Measurements from ENCODE around the gene PFKL.

The PFKL gene

GRCh38 chr21:44314561-44314960, 14.7 kb downstream of the PFKL start:
- no peak for DNase-seq

GRCh38 chr21:44315691-44316203, 15.9 kb downstream of the PFKL start:
- no peak for DNase-seq

GRCh38 chr21:44316277-44316900, 16.5 kb downstream of the PFKL start:
- no peak for DNase-seq

GRCh38 chr21:44317241-44317782, 17.5 kb downstream of the PFKL start:
- no peak for DNase-seq

GRCh38 chr21:44317871-44318270, 18.0 kb downstream of the PFKL start:
- DNase-seq = no peak

GRCh38 chr21:44318489-44319285, 18.8 kb downstream of the PFKL start:
- DNase-seq = no peak

- no peak for DNase-seq
Observed at GRCh38 chr21:44319407-44320065, 19.7 kb downstream of the PFKL start.

GRCh38 chr21:44320847-44321246, 21.0 kb downstream of the PFKL start:
- no peak for DNase-seq

GRCh38 chr21:44321846-44322450, 22.1 kb downstream of the PFKL start:
- DNase-seq = no peak

- no peak for DNase-seq
Observed at GRCh38 chr21:44322621-44323325, 22.9 kb downstream of the PFKL start.

- no peak for DNase-seq
Observed at GRCh38 chr21:44323591-44323990, 23.7 kb downstream of the PFKL start.

GRCh38 chr21:44324106-44324853, 24.4 kb downstream of the PFKL start:
- DNase-seq = no peak

GRCh38 chr21:44324854-44325107, 24.9 kb downstream of the PFKL start:
- no peak for DNase-seq

GRCh38 chr21:44325386-44326271, 25.8 kb downstream of the PFKL start:
- DNase-seq = no peak

GRCh38 chr21:44326272-44326647, 26.4 kb downstream of the PFKL start:
- no peak for DNase-seq

GRCh38 chr21:44326716-44327602, 27.1 kb downstream of the PFKL start:
- no peak for DNase-seq

GRCh38 chr21:44327603-44327974, 27.7 kb downstream of the PFKL start:
- no peak for DNase-seq

GRCh38 chr21:44328242-44328895, 28.5 kb downstream of the PFKL start:
- no peak for DNase-seq

Measured in eye (tissue), 1 donor.